CD4-positive, CD25-positive, alpha-beta regulatory T cell (primary cell): ENCODE results near the gene TAX1BP3. TPM values are rescaled to one million over a fixed set of nuclear protein-coding genes. Genes with fewer than 3 reads are reported as not detected.

Source experiments
- ATAC-seq, 2 donors: fragments of 150-1000 bp; cut with Tn5 transposase; one replicate each; pipeline ENCODE4 v1.10.0; 2021; ENCODE audit warnings: low read depth in 2 of 2, moderate number of reproducible peaks in 2 of 2, moderate library complexity in 1 of 2
- DNase-seq, 3 donors: peaks; one replicate each; pipeline versions ENCODE4 v3.0.0 to v3.0.0-alpha.2; 2012 to 2022; ENCODE audit warnings: mixed read lengths in 1 of 3
- H3K27ac ChIP-seq: one replicate; pipeline ENCODE4 v1.7.0; 2013; ENCODE audit warnings: mild to moderate bottlenecking, low read length; ENCODE audit not compliant: insufficient read depth, poor library complexity, severe bottlenecking
- H3K27me3 ChIP-seq: one replicate; pipeline ENCODE4 v1.7.0; 2013; ENCODE audit warnings: low read length; ENCODE audit not compliant: control insufficient read depth, insufficient read depth
- H3K36me3 ChIP-seq: one replicate; pipeline ENCODE4 v1.7.0; 2013; ENCODE audit warnings: mild to moderate bottlenecking, low read length, moderate library complexity; ENCODE audit not compliant: control insufficient read depth, insufficient read depth
- H3K4me1 ChIP-seq: 2 replicates; pipeline ENCODE4 v1.7.0; 2013; ENCODE audit warnings: mild to moderate bottlenecking, low read length; ENCODE audit not compliant: insufficient read depth, control insufficient read depth, poor library complexity, severe bottlenecking
- H3K4me3 ChIP-seq: one replicate; pipeline ENCODE4 v1.7.0; 2013; ENCODE audit warnings: low read depth, mild to moderate bottlenecking, low read length, moderate library complexity
- H3K9me3 ChIP-seq, 2 experiments: 1 replicate in 1 of 2; 2 replicates in 1 of 2; pipeline ENCODE4 v1.7.0; 2013; ENCODE audit warnings: low read length in 2 of 2, mild to moderate bottlenecking in 1 of 2, moderate library complexity in 1 of 2; ENCODE audit not compliant: control insufficient read depth in 2 of 2
- H3K27ac Mint-ChIP-seq, 3 donors: one replicate each; pipeline ENCODE4 v1.8.0; 2020 to 2022; ENCODE audit warnings: mild to moderate bottlenecking in 3 of 3, mixed read lengths in 3 of 3, moderate library complexity in 2 of 3
- H3K27me3 Mint-ChIP-seq: one replicate; pipeline ENCODE4 v1.8.0; 2022; ENCODE audit warnings: mild to moderate bottlenecking, mixed read lengths
- H3K36me3 Mint-ChIP-seq: one replicate; pipeline ENCODE4 v1.8.0; 2020; ENCODE audit warnings: mixed read lengths
- H3K4me1 Mint-ChIP-seq, 4 donors: one replicate each; pipeline ENCODE4 v1.8.0; 2020 to 2022; ENCODE audit warnings: mixed read lengths in 4 of 4, mild to moderate bottlenecking in 1 of 4
- H3K4me3 Mint-ChIP-seq, 4 donors: one replicate each; pipeline ENCODE4 v1.8.0; 2020 to 2022; ENCODE audit warnings: mild to moderate bottlenecking in 4 of 4, mixed read lengths in 4 of 4, moderate library complexity in 3 of 4
- H3K9me3 Mint-ChIP-seq, 7 donors: one replicate each; pipeline ENCODE4 v1.8.0; 2020 to 2022; ENCODE audit warnings: mixed read lengths in 7 of 7, mild to moderate bottlenecking in 3 of 7, moderate library complexity in 2 of 7
- polyA plus RNA-seq, 4 donors: library from polyadenylated mRNA; unstranded; fragments of 300-500 nt; fragmentation: Illumina TruSeq; gene quantifications; one replicate each; pipeline ENCODE4 v1.2.3, GENCODE V29; 2021
- total RNA-seq: library from RNA; stranded (reverse); gene quantifications from one replicate; pipeline ENCODE4 v1.2.3, GENCODE V29; 2022

Gene TAX1BP3
- total and polyA plus RNA-seq, 5 donors from 2014 or later, result 14.9 to 43.6 (median 34.4) TPM

DNA sequence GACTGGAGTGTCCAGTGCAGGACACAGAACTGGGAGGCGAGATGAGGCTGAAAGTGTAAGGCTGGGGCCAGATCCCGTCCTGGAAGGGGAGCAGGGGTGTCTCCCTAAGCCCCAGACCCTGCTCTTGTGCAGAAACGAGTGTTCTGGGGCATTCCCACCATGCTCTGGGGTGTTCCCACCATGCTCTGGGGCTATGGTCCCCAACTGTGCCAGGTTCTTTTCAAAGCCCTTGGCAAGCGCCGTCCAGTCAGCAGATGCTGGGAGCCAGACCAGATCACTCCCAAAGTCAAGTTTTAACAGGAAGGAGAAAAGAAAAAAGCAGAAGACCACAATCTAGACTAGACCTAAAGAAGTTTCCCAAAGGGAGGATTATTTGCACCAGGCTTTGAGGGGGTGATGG lies 2.5 kb downstream of the TAX1BP3 start:
- Mint-ChIP-seq H3K9me3 (no peaks in the 10 kb centered on the region), H3K36me3 (no peaks in the 10 kb centered on the region), H3K4me3 (peak overlapping the region; percentile 38 to 88 (median 67)), H3K27ac (peak overlapping the region in 1 of 3 donors; percentile 52), H3K27me3 (no peaks in the 10 kb centered on the region), H3K4me1 (peaks cover 5 to 28% (median 17%) of the 10 kb centered on the region in 4 donors)
- Histone ChIP-seq H3K36me3 (no peaks in the 10 kb centered on the region), H3K4me3 (no peak overlapping the region), H3K27ac (no peak overlapping the region), H3K4me1 (peaks cover 20% of the 10 kb centered on the region), H3K9me3 (no peaks in the 10 kb centered on the region), H3K27me3 (no peaks in the 10 kb centered on the region)
- ATAC-seq (no peak), DNase-seq (no peak)

DNA sequence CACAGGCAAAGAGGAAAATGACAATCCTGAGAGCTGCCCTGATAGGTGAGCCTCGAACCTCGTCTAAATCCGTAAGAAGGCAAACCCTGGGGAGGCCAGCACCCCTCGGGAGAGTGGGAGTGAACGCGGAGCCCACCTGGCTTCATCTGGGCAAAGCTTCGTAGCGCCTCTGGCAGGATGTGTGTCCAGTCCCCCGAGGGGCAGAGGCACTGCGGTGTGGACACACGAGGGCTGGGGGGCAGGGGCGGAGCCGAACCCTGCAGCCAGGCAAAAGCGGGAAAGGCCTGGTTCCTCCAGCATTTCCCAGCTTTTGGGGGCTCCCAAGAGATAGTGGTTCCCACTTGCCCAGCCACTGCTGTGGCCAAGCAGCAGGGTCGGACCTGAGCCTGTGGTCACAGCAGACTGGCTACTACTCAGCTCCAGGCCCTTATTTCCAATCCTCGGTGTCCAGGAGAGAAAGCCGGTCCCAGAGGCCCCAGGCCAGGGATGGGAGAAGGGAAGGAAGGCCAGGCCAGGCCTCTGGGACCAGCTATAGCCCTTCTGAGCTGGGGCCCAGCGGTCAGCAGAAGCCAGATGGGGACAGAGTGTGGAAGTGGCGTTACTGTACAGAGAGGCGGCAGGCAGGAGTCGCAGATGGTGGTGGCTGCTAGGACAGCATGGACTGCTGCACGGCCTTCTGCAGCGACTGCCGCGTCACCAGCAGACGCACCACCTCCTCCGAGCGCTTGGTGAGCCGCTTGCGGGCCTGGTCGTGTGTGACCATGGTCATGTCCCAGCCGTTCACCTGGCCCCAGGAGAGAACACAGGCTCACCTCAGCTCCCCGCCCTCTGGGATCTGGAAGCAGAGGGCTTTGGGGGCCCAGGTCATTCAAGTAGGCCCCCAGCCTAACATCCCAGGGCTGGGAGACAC lies 5.0 kb downstream of the TAX1BP3 start:
- ATAC-seq, result no peak
- Mint-ChIP-seq H3K4me1 (peaks cover 0 to 13% (median 7%) of the 10 kb centered on the region in 4 donors), H3K27me3 (no peaks in the 10 kb centered on the region), H3K27ac (no peak overlapping the region), H3K4me3 (peak overlapping the region in 2 of 4 donors; percentile 43 to 69), H3K9me3 (no peaks in the 10 kb centered on the region), H3K36me3 (no peaks in the 10 kb centered on the region)
- no peak for DNase-seq
- no peak overlapping the region for H3K27ac ChIP-seq
- no peaks in the 10 kb centered on the region for H3K36me3 ChIP-seq
- H3K4me3 ChIP-seq, result no peak overlapping the region
- no peaks in the 10 kb centered on the region for H3K27me3 ChIP-seq
- no peaks in the 10 kb centered on the region for H3K9me3 ChIP-seq
- peaks cover 10% of the 10 kb centered on the region for H3K4me1 ChIP-seq

DNA sequence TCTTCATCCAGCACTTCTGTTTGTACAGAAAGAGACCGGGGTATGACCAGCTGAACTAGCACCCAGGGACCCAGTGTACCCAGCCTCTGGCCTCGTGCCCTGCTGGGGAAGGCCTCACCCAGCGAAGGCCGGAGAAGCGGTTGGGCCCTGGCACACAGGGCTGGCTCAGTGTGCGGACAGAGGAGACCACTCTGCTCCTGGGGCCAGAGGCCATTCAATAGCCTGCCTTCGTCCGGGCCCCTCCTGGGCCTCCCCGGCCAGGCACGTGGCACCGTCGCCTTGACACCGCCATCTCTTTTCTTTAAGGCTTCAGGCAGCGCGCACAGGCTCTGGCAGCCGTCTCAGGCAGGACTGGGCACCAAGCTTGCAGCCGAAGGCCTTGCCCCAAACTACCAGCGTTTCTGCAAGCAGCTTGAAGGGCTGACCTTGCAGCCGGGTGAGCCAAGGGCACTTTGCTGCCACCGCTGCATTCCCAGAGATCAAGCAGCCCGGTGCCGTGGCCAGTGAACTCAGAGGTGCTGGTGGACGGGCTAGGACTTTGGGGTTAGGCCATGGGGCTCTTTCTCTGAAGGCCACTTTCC lies 8.0 kb downstream of the TAX1BP3 start:
- Mint-ChIP-seq H3K4me3 (no peak overlapping the region), H3K9me3 (peaks cover 0 to 1% (median 0%) of the 10 kb centered on the region in 7 donors), H3K27me3 (no peaks in the 10 kb centered on the region), H3K27ac (peak overlapping the region in 1 of 3 donors; percentile 48), H3K4me1 (no peaks in the 10 kb centered on the region), H3K36me3 (no peaks in the 10 kb centered on the region)
- Histone ChIP-seq H3K27me3 (no peaks in the 10 kb centered on the region), H3K9me3 (no peaks in the 10 kb centered on the region), H3K4me3 (no peak overlapping the region), H3K36me3 (no peaks in the 10 kb centered on the region), H3K27ac (no peak overlapping the region), H3K4me1 (no peaks in the 10 kb centered on the region)
- no peak for ATAC-seq
- no peak for DNase-seq

DNA sequence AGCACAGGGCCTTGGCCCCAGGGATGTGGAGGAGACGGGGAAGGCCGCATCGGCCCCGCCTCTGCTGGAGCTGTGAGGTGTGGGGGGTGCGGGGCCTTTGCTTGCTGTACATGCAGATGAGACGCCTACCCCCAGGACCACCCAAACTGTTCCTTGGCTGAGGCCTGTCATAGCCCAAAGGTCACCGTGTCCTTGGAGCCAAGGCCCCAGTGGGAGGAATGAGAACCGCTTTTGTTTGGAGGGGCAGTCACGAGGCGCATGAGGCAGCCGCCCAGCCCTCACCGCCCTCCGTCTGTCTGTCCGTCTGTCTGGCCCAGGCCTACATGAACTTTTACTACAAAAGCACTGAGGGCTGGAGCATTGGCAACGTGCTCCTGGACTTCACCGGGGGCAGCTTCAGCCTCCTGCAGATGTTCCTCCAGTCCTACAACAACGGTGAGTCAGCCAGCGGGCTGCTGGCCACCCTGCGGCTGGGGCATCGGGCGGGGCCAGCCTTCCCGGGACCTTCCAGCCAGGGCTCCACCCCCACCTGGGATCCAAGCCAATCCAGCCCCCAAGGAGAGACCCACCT lies 8.8 kb downstream of the TAX1BP3 start:
- Mint-ChIP-seq H3K4me3 (no peak overlapping the region), H3K36me3 (no peaks in the 10 kb centered on the region), H3K4me1 (no peaks in the 10 kb centered on the region), H3K9me3 (peaks cover 0 to 1% (median 0%) of the 10 kb centered on the region in 7 donors), H3K27ac (no peak overlapping the region), H3K27me3 (no peaks in the 10 kb centered on the region)
- no peak overlapping the region for H3K4me3 ChIP-seq
- H3K36me3 ChIP-seq, result no peaks in the 10 kb centered on the region
- H3K27ac ChIP-seq, result no peak overlapping the region
- no peaks in the 10 kb centered on the region for H3K27me3 ChIP-seq
- ATAC-seq (no peak), DNase-seq (no peak)
- no peaks in the 10 kb centered on the region for H3K9me3 ChIP-seq
- H3K4me1 ChIP-seq, result no peaks in the 10 kb centered on the region

DNA sequence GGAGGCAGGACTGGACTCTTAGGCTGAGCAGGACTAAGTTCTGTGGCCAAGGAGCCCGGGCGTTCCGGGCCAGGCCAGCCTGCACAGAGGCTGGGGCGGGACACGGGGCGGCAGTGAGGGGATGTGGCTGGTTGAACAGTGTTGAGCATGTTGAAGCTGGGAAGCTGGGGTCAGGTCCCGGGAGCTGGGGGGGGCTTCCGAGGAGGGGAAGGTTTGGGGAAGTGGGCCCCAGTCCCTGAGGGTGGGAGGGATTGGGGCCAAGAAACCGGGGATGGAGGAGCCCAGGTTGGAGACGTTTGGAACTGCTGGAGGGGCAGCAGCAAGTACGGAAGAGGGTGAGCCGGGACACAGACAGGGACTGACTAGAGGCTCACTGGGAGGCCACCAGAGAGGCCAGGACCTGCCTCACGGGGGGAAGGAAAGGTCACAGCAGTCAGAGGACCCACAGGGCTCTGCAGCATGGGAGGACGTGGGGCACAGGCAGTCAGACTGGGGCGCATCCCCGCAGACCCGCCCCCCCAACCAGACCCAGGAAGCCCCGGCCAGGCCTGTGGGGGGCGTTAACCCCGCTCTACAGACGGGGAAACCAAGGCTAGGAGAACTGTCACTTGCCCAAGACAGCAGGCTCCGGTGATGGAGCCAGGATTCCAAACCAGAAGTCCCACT lies 9.5 kb downstream of the TAX1BP3 start:
- ATAC-seq, result no peak
- Mint-ChIP-seq H3K4me1 (no peaks in the 10 kb centered on the region), H3K36me3 (no peaks in the 10 kb centered on the region), H3K27ac (no peak overlapping the region), H3K27me3 (no peaks in the 10 kb centered on the region), H3K9me3 (peaks cover 0 to 1% (median 0%) of the 10 kb centered on the region in 7 donors), H3K4me3 (no peak overlapping the region)
- Histone ChIP-seq H3K36me3 (no peaks in the 10 kb centered on the region), H3K9me3 (no peaks in the 10 kb centered on the region), H3K4me1 (no peaks in the 10 kb centered on the region), H3K27ac (no peak overlapping the region), H3K27me3 (no peaks in the 10 kb centered on the region), H3K4me3 (no peak overlapping the region)
- DNase-seq, result no peak

DNA sequence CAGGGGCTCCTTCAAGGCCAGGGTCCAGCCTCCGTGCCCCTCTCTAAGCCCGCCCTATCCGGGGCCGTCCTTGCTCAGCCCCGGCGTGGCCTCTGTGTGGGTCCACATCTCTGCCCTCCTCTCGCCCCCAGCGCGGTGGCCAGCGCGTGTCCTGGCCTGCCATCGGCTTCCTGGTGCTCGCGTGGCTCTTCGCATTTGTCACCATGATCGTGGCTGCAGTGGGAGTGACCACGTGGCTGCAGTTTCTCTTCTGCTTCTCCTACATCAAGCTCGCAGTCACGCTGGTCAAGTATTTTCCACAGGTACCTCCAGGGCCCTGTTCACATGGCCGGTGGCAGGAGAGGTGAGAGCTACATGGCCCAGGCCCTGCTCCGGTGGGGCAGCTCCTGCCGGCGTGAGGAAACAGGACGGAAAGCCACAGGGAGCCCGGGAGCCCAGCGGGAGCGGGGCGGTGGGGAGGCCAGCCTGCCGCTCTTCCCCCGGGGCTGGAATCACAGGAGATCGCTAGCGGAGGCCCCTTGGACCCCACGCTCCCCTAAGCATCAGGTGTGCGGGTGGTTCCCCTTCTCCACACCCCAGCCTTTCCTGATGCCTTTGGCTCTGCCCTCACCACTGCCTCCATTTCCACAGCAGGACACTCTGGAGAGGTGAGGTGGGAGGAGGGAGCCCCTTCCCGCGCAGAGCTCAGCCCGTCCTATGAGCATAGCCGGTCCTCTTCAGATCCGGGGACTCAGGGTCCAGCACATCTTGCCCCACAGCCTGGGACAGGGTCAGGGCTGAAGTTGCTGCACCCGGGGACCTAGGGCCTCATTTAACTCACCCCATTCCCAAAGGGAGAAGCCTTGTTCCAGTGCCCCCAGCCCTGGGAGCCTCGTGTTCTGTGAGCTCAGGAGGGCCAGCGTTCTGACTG lies 10.2 kb downstream of the TAX1BP3 start:
- DNase-seq, result no peak
- H3K4me3 ChIP-seq, result no peak overlapping the region
- Mint-ChIP-seq H3K4me3 (no peak overlapping the region), H3K36me3 (no peaks in the 10 kb centered on the region), H3K9me3 (peaks cover 0 to 1% (median 0%) of the 10 kb centered on the region in 7 donors), H3K4me1 (no peaks in the 10 kb centered on the region), H3K27ac (no peak overlapping the region), H3K27me3 (no peaks in the 10 kb centered on the region)
- H3K4me1 ChIP-seq, result no peaks in the 10 kb centered on the region
- H3K9me3 ChIP-seq, result no peaks in the 10 kb centered on the region
- H3K27ac ChIP-seq, result no peak overlapping the region
- H3K27me3 ChIP-seq, result no peaks in the 10 kb centered on the region
- no peak for ATAC-seq
- no peaks in the 10 kb centered on the region for H3K36me3 ChIP-seq

DNA sequence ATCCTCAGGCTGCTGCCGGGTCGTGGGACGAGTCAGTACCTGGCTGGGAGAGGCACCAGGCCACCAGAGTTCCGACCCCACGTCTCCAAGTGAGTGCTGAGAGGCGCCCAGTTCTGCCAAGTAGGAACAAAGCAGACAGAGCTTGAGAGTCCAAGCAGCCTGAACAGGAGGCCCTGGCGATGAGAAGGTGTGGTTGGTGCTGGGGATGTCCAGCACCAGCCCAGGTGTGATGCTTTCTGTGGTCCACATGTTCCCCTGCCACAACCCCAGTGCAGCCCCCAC lies 10.8 kb downstream of the TAX1BP3 start:
- no peaks in the 10 kb centered on the region for H3K4me1 ChIP-seq
- peaks cover 0 to 1% (median 0%) of the 10 kb centered on the region in 7 donors for H3K9me3 Mint-ChIP-seq
- no peak overlapping the region for H3K27ac Mint-ChIP-seq
- no peak overlapping the region for H3K4me3 Mint-ChIP-seq
- no peaks in the 10 kb centered on the region for H3K27me3 Mint-ChIP-seq
- no peaks in the 10 kb centered on the region for H3K27me3 ChIP-seq
- no peak overlapping the region for H3K4me3 ChIP-seq
- H3K9me3 ChIP-seq, result no peaks in the 10 kb centered on the region
- H3K27ac ChIP-seq, result no peak overlapping the region
- ATAC-seq, result no peak
- no peaks in the 10 kb centered on the region for H3K36me3 ChIP-seq
- no peak for DNase-seq
- no peaks in the 10 kb centered on the region for H3K4me1 Mint-ChIP-seq
- H3K36me3 Mint-ChIP-seq, result no peaks in the 10 kb centered on the region
